Erythroblast (primary cell): ENCODE measurements around the gene RASAL1.

Experiments used
- GATA1 ChIP-seq: IDR thresholded peaks from 2 replicates; pipeline ENCODE4 v1.6.1; 2011; ENCODE audit warnings: low read depth, mild to moderate bottlenecking, control low read depth, low read length, moderate library complexity
- POLR2A ChIP-seq: IDR thresholded peaks from 2 replicates; pipeline ENCODE4 v1.6.1; 2011; ENCODE audit warnings: mild to moderate bottlenecking, low read length

GRCh38 chr12:113093409-113094101 is 42.0 kb downstream of the RASAL1 start:
- no peak for TF ChIP-seq POLR2A
- TF ChIP-seq GATA1, result no peak
